GM21360 (cell line): Measurements from ENCODE around the gene HOXA4.

Experiments used
- ATAC-seq: cut with Tn5 transposase; IDR thresholded peaks from one replicate; pipeline ENCODE4 v1.9.1; 2021; ENCODE audit warnings: mild to moderate bottlenecking, moderate library complexity; ENCODE audit not compliant: unreplicated experiment

HOXA4 gene

GRCh38 chr7:27158436-27159265, 28.1 kb upstream of the HOXA4 start:
- ATAC-seq, result no peak

DNA sequence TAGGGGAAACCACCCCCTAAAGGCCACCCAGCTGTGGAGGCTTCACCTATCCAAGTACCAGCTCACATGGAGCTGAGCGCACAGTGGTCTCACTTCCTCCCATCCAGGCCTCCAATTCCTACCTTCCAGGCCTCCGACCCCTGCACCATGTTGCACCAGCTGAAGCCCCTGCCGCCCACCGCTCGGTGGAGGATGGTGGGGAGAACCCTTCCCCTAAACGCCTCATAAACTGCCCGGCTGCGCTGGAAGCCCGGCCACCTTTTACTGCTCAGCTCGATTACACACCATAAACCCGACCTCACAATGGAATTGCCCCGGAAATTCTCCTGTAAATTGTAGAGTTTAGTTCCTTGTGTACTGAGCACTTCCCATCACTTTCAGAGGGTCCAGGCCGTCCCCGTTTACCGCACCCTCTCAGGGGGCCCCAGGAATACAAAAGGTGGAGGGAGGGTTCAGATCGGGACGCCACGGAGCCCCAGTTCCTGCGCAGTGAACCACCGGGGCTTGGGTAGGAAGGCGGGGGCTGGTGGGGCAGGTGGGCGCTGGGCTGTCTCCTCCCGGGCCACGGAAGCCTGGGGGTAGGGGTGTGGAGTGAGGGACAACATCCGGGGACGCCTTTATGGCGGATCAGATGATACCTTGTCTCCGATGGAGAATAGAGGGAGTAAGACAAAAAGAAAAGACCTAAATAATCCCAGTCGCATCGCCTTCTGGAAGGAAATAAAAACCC, 27.3 kb upstream of the HOXA4 start:
- no peak for ATAC-seq

GRCh38 chr7:27156916-27157701, 26.6 kb upstream of the HOXA4 start:
- no peak for ATAC-seq

DNA sequence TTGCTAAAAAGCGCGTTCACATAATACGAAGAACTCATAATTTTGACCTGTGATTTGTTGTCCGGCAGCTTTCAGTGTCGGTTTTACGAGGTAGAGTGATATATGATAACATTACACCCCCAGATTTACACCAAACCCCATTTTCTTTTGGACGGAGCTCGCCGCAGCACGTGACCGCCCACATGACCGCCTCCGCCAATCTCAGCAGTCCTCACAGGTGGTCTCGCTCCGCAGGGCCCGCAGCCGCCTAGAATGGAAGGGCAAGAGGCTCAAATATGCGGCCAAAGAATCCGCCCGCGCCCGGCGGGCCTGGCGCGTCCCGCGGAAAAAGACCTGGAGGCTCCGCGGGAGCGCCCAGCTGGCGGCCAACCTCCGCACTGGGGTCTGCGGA, 25.9 kb upstream of the HOXA4 start, which contains the start of gene HOXA7:
Gene HOXA7, minus strand, starts transcription at position 168 of the 391 bp plus-strand sequence. Its CDS starts 130 bp downstream, at position 38.
- ATAC-seq, result no peak

- no peak for ATAC-seq
Observed at GRCh38 chr7:27155816-27156507, 25.4 kb upstream of the HOXA4 start.

- no peak for ATAC-seq
Observed at GRCh38 chr7:27154901-27155815, 24.6 kb upstream of the HOXA4 start.

DNA sequence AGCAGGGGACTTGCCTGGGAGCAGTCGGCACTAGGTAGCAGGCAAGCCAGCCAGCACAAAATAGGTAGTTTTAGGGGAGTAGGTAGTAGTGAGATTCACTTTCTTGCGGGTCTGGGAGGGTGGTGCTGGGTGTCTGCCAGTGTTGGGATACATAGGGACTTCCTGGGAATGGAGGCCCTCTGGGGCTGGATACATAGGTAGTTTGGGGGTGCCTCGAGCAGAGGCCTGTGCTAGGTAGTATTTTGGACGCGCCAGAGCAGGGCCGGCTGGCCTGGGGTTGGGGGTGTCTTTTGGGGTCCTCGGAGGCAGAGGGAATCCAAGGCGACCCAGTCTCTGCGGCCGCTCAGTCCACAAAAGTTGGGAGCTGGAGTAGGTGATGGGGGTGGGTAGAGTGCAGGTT, 23.8 kb upstream of the HOXA4 start:
- no peak for ATAC-seq

GRCh38 chr7:27153526-27153925, 23.0 kb upstream of the HOXA4 start:
- no peak for ATAC-seq

DNA sequence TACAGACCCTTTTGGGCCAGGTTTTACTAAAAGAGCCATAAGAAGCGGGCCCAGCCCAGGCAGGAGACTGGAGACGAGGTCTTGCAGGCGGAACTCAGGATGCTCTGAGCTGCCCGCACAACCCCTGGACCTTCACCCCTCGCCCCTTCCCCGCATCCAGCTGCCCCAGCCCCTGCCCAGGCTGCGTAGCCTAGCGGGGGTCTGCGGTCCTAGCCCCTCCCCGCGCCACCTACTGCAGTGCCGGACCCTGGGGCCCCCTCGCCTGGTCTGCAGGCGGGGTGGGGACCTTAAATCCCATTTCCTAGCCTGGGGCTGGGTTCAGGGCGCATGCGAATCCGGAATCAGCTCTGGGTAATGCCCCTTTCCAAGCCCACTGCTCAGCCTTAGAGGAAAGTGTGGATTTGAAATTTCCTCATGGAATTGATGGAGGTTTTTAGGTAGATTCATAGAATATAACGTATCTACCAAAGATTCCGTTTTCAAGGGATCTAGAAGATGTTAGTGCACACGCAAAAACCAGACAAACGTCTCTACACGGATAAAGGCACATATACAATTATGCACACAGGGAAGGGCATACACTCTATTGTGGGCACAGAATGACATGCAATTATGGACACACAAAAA, 22.4 kb upstream of the HOXA4 start:
- no peak for ATAC-seq

GRCh38 chr7:27151931-27152815, 21.6 kb upstream of the HOXA4 start, which contains the start of gene HOXA3:
Gene HOXA3, minus strand, starts transcription at chr7:27152583. Its CDS starts 41,943 bp downstream, at chr7:27110640.
- ATAC-seq, result no peak

- no peak for ATAC-seq
Observed at GRCh38 chr7:27151341-27151930, 20.9 kb upstream of the HOXA4 start.

DNA sequence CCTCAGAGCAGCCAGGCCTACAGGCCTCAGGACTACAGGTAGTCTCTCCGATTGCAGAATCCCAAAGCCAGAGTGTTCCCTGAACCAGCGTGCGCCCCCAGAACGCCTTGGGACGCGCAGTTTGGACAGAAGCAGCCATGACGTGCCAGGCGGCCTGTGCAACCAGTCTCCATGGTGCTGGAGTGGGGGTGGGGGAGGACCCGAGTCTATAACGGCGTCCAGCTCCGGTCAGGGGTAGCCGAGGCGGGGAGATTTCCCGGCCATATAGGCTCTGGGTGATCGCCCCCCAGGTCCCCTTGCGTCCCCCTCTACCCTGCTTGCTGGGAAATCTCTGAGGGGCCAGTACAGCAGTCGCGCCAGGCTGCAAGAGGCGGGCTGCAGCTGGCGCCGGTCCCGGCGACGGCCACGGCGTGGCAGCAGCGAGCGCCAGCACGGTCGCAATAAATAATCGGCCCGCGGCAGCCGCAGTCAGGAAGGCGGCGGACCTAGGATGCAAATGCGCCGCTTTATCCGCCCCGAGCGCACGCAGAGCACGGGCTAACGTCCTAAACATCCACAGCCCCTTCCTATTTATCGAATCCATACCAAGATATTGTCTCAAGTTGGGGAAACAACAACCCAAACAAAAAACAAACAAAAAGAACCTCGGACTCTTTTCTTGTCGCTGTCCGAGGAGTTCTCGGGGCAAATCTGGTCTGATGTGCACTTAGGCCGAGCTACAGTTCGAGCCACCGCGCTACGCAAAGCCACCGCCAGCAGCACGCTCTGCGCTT, 20.2 kb upstream of the HOXA4 start:
- peak; percentile 63 for ATAC-seq

DNA sequence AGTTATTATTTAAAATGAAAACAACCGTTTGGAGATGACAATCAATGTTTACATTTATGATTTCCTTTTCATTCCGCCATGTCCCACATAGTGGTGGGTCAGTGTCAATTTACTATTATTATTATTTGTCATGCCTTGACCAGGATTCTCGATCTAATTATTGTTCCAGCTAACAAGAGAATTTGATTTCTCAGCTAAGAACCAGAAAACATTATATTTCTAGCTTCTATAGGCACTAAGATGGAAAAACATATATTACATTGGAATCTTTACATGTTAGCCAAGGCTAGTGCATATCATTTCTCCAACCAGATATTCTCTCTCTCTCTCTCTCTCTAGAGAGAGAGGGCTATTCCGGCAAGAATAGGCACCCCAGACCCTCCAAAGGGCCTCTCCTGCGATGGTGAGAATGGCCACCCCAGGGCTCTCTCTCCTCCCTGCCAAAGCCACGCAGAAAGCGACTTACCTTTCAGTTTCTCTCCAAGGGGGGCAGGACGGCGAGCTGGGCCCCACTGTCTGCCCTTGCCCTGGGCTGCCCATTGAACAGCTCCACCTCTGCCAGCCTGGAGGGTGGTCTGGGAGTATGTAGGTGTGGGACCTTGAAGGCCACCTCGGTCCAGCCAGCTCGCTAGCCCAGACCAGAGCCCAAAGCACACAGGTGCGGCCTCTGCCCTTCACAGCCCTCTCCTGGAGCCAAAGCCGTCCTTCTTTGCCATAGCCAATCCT, 19.4 kb upstream of the HOXA4 start:
- no peak for ATAC-seq

DNA sequence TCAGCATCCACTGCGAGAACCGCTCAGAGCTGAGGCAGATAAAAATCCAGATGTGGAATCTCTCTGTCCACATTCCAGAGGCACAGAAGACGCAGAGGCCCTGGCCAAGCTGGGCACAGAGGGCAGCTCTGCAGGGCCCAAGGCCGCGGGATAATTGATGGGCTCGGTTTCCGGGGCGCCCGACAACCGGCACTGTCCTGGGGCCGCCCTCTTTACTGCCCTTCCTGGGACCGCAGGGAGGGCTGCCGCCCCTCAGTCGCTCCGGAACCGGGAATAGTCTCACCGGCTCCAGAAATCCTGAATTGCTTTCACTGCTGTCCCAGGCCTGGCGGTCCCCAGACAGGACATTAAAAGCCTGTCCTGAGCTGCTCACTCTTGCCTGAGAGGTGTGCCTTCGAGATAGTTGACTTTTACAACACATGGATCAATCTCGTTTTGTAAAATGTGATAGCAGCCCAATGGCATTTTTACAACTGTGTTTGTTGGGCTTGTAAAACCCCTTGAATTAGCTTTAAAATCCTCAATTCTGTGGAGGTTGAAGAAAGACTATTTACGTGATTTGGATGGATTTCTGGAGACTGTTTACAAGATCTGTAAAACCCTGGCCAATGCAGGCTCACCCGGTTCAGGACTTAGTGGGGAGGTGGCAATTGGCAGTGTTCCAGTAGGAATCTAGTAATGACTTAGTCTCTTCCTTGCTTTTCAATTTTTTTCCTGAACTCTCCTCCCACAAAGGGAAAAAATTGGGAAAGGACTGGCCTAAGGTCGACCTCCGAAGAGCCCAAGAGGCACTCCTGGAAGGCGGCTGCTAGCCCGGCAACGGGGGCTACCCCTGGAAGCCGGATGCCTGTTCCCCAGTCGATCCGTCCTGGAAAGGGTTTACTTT, 18.4 kb upstream of the HOXA4 start:
- no peak for ATAC-seq

DNA sequence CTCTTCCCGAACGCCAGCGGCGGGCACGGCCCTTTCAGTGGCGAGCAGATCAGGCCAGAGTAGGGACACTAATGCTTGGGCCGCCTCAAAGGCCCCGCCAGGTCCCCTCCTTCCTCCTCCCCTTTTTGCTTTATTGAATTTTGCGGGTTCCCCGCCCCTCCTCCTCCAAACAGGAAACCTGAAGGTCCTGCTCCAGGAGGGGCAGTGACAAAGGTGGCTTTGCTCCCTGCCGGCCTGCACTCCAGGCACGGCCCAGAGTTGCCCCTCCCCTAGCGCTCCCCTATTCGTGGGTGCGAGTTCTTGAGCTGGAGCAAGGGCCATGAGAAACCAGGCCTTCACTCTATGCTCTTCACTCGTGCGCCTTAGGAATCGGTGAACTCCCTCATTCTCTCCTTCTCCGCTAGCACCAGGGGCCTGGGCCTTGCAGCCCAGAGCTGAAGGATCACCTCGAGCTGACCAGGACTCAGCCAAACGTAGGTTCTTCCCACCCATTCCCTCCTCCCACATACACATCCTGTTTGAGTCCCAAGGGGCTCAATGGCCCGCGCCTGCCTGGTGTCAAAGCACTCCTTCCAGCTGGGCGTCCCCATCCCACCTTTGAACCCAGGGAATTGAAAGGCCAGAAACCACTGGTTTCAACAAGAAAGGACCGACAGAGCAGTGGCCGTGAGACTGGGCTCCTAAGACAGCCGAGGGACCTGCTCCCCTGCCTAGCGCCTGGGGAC, 17.6 kb upstream of the HOXA4 start:
- ATAC-seq, result no peak
